ENCODE data around the gene COL19A1.

COL19A1 gene

DNA sequence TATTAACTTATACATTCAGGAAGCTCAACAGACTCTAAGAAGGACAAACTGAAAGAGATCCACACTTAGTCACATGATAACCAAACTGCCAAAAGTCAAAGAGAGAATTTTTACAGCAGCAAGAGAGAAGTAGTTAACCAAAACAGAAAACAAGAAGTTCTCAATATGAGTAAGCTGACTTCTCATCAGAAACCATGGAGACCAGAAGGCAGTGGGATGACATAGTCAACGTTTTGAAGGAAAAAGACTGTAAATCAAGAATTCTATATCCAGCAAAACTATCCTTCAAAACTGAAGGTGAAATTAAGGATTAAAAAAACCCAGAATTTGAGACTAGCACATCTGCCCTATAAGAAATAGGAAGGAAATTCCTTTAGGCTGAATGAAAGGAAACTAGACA is 60.4 kb downstream of the COL19A1 start:
- no peaks in the 10 kb centered on the region for H4K20me1 ChIP-seq (ENCODE audit: insufficient read depth, low read length)
- H3K27me3 ChIP-seq (ENCODE audit: low read depth, low read length): no peaks in the 10 kb centered on the region
- H3K4me1 ChIP-seq (ENCODE audit: low read length): peaks cover 6% of the 10 kb centered on the region
- peaks cover 19% of the 10 kb centered on the region for H3K36me3 ChIP-seq (replicated peaks; ENCODE audit: low read depth, low read length)
- no peak overlapping the region for H3K9ac ChIP-seq (ENCODE audit: low read length)
- no peak overlapping the region for H3K4me2 ChIP-seq (ENCODE audit: low read length)
- TF ChIP-seq EZH2phosphoT487 (IDR thresholded peaks at IDR 0.05; ENCODE audit: low read depth): no peak
- TF ChIP-seq, protein P1, sequence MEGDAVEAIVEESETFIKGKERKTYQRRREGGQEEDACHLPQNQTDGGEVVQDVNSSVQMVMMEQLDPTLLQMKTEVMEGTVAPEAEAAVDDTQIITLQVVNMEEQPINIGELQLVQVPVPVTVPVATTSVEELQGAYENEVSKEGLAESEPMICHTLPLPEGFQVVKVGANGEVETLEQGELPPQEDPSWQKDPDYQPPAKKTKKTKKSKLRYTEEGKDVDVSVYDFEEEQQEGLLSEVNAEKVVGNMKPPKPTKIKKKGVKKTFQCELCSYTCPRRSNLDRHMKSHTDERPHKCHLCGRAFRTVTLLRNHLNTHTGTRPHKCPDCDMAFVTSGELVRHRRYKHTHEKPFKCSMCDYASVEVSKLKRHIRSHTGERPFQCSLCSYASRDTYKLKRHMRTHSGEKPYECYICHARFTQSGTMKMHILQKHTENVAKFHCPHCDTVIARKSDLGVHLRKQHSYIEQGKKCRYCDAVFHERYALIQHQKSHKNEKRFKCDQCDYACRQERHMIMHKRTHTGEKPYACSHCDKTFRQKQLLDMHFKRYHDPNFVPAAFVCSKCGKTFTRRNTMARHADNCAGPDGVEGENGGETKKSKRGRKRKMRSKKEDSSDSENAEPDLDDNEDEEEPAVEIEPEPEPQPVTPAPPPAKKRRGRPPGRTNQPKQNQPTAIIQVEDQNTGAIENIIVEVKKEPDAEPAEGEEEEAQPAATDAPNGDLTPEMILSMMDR (IDR thresholded peaks at IDR 0.05; ENCODE audit: low read depth, low read length): no peak
- peaks cover 22% of the 10 kb centered on the region; the same call in 1 of the 2 replicates for H3K9me3 ChIP-seq (ENCODE audit: insufficient read depth, low read length)
- H2AFZ ChIP-seq (ENCODE audit: low read depth, low read length): no peak overlapping the region
- no peak overlapping the region for H3K27ac ChIP-seq (ENCODE audit: low read length)
- no peaks in the 10 kb centered on the region for H3K79me2 ChIP-seq (ENCODE audit: low read length)
- no peak overlapping the region for H3K4me3 ChIP-seq (ENCODE audit: low read length)

DNA sequence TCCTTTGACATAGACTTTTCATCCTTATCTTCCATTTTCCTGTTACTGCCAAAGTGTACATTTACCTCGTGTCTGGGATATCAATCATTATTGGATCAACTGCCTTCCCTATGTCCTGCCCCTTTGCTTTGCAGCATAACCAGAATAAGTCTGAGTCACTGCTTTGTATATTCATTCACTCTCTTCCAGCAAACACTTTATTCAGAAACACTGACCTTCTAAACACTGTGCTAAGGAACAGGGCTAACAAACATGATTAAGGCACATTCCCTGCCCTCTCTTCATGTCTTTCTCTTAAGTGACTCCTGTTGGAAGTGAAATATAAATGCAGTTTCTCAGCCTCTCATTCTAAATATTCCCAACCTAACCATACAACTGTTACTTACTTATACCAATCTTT is 66.9 kb downstream of the COL19A1 start:
- Histone ChIP-seq H3K9ac (ENCODE audit: low read length) (no peak overlapping the region), H3K4me2 (ENCODE audit: low read length) (no peak overlapping the region), H3K4me1 (ENCODE audit: low read length) (0 out of 2 replicates have a peak, but pooled peaks cover 3% of the 10 kb centered on the region), H2AFZ (ENCODE audit: low read depth, low read length) (no peak overlapping the region), H3K27me3 (ENCODE audit: low read depth, low read length) (no peaks in the 10 kb centered on the region), H3K79me2 (ENCODE audit: low read length) (no peaks in the 10 kb centered on the region), H3K36me3 (replicated peaks; ENCODE audit: low read depth, low read length) (no peaks in the 10 kb centered on the region), H3K27ac (ENCODE audit: low read length) (no peak overlapping the region), H4K20me1 (ENCODE audit: insufficient read depth, low read length) (no peaks in the 10 kb centered on the region), H3K4me3 (ENCODE audit: low read length) (no peak overlapping the region), H3K9me3 (ENCODE audit: insufficient read depth, low read length) (no peaks in the 10 kb centered on the region)
- no peak for TF ChIP-seq EZH2phosphoT487 (IDR thresholded peaks at IDR 0.05; ENCODE audit: low read depth)
- TF ChIP-seq, protein P1 (IDR thresholded peaks at IDR 0.05; ENCODE audit: low read depth, low read length): no peak

DNA sequence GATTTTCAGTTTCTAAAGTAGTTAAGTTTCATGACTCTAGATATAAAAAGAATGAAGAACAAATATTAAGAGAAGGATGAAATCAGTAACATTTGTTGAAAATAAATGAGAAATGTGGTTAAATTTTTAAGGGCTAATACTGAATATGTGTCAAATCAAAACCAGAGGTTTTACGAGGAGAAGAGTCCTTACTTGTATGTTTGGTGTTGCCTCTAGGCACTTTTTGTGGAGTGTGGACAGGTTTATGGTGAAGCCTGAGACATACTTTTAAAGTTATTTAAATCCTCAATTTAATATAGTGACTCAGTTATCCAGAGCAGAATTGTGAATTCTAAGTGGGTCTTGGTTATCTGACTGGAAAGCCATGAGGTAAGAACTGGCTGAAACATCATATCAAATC is 68.7 kb downstream of the COL19A1 start:
- no peaks in the 10 kb centered on the region for H3K27me3 ChIP-seq (ENCODE audit: low read depth, low read length)
- no peaks in the 10 kb centered on the region for H4K20me1 ChIP-seq (ENCODE audit: insufficient read depth, low read length)
- no peak overlapping the region for H2AFZ ChIP-seq (ENCODE audit: low read depth, low read length)
- no peak for TF ChIP-seq EZH2phosphoT487 (IDR thresholded peaks at IDR 0.05; ENCODE audit: low read depth)
- TF ChIP-seq, protein P1 (IDR thresholded peaks at IDR 0.05; ENCODE audit: low read depth, low read length): no peak
- no peak overlapping the region for H3K27ac ChIP-seq (ENCODE audit: low read length)
- no peak overlapping the region for H3K4me3 ChIP-seq (ENCODE audit: low read length)
- no peak overlapping the region for H3K4me2 ChIP-seq (ENCODE audit: low read length)
- H3K9me3 ChIP-seq (ENCODE audit: insufficient read depth, low read length): no peaks in the 10 kb centered on the region
- H3K4me1 ChIP-seq (ENCODE audit: low read length): 0 out of 2 replicates have a peak, but pooled peaks cover 3% of the 10 kb centered on the region
- H3K9ac ChIP-seq (ENCODE audit: low read length): no peak overlapping the region
- no peaks in the 10 kb centered on the region for H3K36me3 ChIP-seq (replicated peaks; ENCODE audit: low read depth, low read length)
- H3K79me2 ChIP-seq (ENCODE audit: low read length): no peaks in the 10 kb centered on the region

DNA sequence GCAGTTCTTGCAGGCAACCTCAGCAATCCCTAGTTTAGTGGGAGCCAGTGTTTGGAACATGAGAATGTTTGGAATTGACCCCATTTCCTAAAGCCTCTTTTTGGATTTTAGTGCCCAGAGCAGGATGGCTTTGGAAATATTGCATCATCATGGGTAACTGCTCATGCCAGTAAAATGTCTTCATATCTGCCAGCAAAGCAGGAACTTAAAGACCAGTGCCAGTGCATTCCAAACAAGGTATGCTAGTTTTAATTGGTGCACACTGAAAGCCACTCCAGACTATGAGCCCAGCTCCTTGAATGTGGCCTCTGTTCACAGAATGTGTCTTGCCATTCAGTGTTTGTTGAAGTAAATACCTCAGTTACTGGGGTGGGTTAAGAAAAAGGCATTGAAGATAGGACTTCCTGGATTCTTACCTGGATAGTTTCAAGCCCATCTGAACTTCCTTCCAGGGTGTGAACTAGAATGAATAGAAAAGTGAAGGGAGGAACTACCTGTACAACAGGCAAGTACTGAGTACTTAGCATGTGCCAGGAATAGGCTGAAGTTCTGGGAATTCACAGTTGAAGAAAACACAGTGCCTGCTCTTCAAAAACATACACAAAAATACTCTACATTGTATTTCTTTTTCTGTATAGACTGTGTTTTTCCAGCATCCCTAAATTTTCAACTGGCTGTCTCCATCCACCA is 70.5 kb downstream of the COL19A1 start:
- no peak for TF ChIP-seq EZH2phosphoT487 (IDR thresholded peaks at IDR 0.05; ENCODE audit: low read depth)
- TF ChIP-seq, protein P1 (IDR thresholded peaks at IDR 0.05; ENCODE audit: low read depth, low read length): no peak
- 0 out of 2 replicates have a peak, but pooled peaks cover 3% of the 10 kb centered on the region for H3K4me1 ChIP-seq (ENCODE audit: low read length)
- no peak overlapping the region for H2AFZ ChIP-seq (ENCODE audit: low read depth, low read length)
- no peaks in the 10 kb centered on the region for H3K79me2 ChIP-seq (ENCODE audit: low read length)
- no peaks in the 10 kb centered on the region for H3K36me3 ChIP-seq (replicated peaks; ENCODE audit: low read depth, low read length)
- no peaks in the 10 kb centered on the region for H4K20me1 ChIP-seq (ENCODE audit: insufficient read depth, low read length)
- H3K9me3 ChIP-seq (ENCODE audit: insufficient read depth, low read length): no peaks in the 10 kb centered on the region
- no peaks in the 10 kb centered on the region for H3K27me3 ChIP-seq (ENCODE audit: low read depth, low read length)
- H3K27ac ChIP-seq (ENCODE audit: low read length): no peak overlapping the region
- no peak overlapping the region for H3K4me2 ChIP-seq (ENCODE audit: low read length)
- no peak overlapping the region for H3K4me3 ChIP-seq (ENCODE audit: low read length)
- H3K9ac ChIP-seq (ENCODE audit: low read length): no peak overlapping the region

Data from OCI-LY3 (cell line).